ENCODE measurements around the gene C1orf167.

GRCh38 chr1:11787804-11788436, 25.9 kb downstream of the C1orf167 start:
- TF ChIP-seq, protein P1, sequence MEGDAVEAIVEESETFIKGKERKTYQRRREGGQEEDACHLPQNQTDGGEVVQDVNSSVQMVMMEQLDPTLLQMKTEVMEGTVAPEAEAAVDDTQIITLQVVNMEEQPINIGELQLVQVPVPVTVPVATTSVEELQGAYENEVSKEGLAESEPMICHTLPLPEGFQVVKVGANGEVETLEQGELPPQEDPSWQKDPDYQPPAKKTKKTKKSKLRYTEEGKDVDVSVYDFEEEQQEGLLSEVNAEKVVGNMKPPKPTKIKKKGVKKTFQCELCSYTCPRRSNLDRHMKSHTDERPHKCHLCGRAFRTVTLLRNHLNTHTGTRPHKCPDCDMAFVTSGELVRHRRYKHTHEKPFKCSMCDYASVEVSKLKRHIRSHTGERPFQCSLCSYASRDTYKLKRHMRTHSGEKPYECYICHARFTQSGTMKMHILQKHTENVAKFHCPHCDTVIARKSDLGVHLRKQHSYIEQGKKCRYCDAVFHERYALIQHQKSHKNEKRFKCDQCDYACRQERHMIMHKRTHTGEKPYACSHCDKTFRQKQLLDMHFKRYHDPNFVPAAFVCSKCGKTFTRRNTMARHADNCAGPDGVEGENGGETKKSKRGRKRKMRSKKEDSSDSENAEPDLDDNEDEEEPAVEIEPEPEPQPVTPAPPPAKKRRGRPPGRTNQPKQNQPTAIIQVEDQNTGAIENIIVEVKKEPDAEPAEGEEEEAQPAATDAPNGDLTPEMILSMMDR (IDR thresholded peaks at IDR 0.05; ENCODE audit: low read depth, low read length, poor library complexity, severe bottlenecking): no peak
- no peak for TF ChIP-seq EZH2phosphoT487 (IDR thresholded peaks at IDR 0.05; ENCODE audit: borderline replicate concordance, low read length)

All from DOHH2 (cell line).